ENCODE data around the gene GNPTAB. TPM values are rescaled to one million over a fixed set of nuclear protein-coding genes. Genes with fewer than 3 reads are reported as not detected.

Gene GNPTAB
- polyA plus RNA-seq, 2 of the 4 experiments (the other 2 are of a cell fraction), result 20.3 to 29.3 TPM

- TF ChIP-seq ZFP36 (IDR thresholded peaks at IDR 0.05; ENCODE audit: borderline replicate concordance, partially characterized antibody) (no peak), CEBPB (IDR thresholded peaks at IDR 0.05) (no peak), MAZ (IDR thresholded peaks at IDR 0.05; ENCODE audit: borderline replicate concordance, low read depth, low read length) (no peak)
These were observed 98.4 kb downstream of the GNPTAB start (continued) for GRCh38 chr12:101732318-101732717.

- no peak for TF ChIP-seq GATA3 (IDR thresholded peaks at IDR 0.05; ENCODE audit: borderline replicate concordance)
- TF ChIP-seq SMC3 (IDR thresholded peaks at IDR 0.05), result no peak
- TF ChIP-seq ZC3H11A (IDR thresholded peaks at IDR 0.05), result no peak
- no peak for TF ChIP-seq RCOR1 (IDR thresholded peaks at IDR 0.05; ENCODE audit: low read depth, low read length)
- no peak for TF ChIP-seq EHF (CRISPR knock-in tag; IDR thresholded peaks at IDR 0.05)
- no peak for TF ChIP-seq E2F6 (IDR thresholded peaks at IDR 0.05; ENCODE audit: borderline replicate concordance, low read depth)
- TF ChIP-seq ATOH8 (CRISPR knock-in tag; IDR thresholded peaks at IDR 0.05; ENCODE audit: low read depth), result no peak
- no peak for TF ChIP-seq RAD21 (conservative IDR thresholded peaks at IDR 0.05 in 1 of 2, IDR thresholded peaks at IDR 0.05 in 1 of 2)
- no peak for TF ChIP-seq FOSB (CRISPR knock-in tag; IDR thresholded peaks at IDR 0.05)
- no peak for TF ChIP-seq ZNF302 (CRISPR knock-in tag; IDR thresholded peaks at IDR 0.05)
- TF ChIP-seq TFCP2L1 (CRISPR knock-in tag; IDR thresholded peaks at IDR 0.05), result no peak
- FAIRE-seq (no peak), DNase-seq (ENCODE audit: low read depth in 1 of 2, low spot score in 1 of 2) (no peak), ATAC-seq (no peak)
- Histone ChIP-seq H3K4me1 (no peaks in the 10 kb centered on the region), H3K9me3 (no peaks in the 10 kb centered on the region), H3K4me2 (no peak overlapping the region), H3K27ac (no peak overlapping the region), H3K4me3 (no peak overlapping the region)
- ChIA-PET CTCF (interaction anchor here (1.2 kb wide), 1 partner anchor 30 kb away, joined by 4 read pairs; no protein-coding TSS in a partner anchor), POLR2A (no interaction called here)
These were observed 100.9 kb downstream of the GNPTAB start for GRCh38 chr12:101729842-101730241.

- ATAC-seq (no peak), DNase-seq (ENCODE audit: low read depth in 1 of 2, low spot score in 1 of 2) (no peak)
These were observed 103.7 kb downstream of the GNPTAB start for GRCh38 chr12:101727098-101727497.

More at GRCh38 chr12:101727098-101727497, 103.7 kb downstream of the GNPTAB start:
- CTCF ChIA-PET, result no interaction called here
- no peak for FAIRE-seq
- H3K4me1 ChIP-seq, result no peaks in the 10 kb centered on the region
- TF ChIP-seq HMGXB4 (CRISPR knock-in tag; IDR thresholded peaks at IDR 0.05; ENCODE audit: borderline replicate concordance) (no peak), REST (IDR thresholded peaks at IDR 0.05) (no peak)
- H3K4me2 ChIP-seq, result no peak overlapping the region
- POLR2A ChIA-PET, result no interaction called here
- no peaks in the 10 kb centered on the region for H3K9me3 ChIP-seq
- H3K27ac ChIP-seq, result no peak overlapping the region
- H3K4me3 ChIP-seq, result no peak overlapping the region

Measured in A549 (cell line).